Natural killer cell (primary cell): ENCODE measurements around the gene NHERF2. TPM values are rescaled to one million over a fixed set of nuclear protein-coding genes. Genes with fewer than 3 reads are reported as not detected.

Experiments
- ATAC-seq, 3 donors: fragments of 150-1000 bp in 2 of 3; fragments of 200-7000 bp in 1 of 3; cut with Tn5 transposase; 1 replicate in 1 of 3; 2 replicates in 2 of 3; pipeline ENCODE4 v1.10.0; 2021; ENCODE audit warnings: mild to moderate bottlenecking in 2 of 3, moderate library complexity in 2 of 3
- DNase-seq, 2 donors: peaks; one replicate each; pipeline versions ENCODE4 v3.0.0 to v3.0.0-alpha.2; 2013 to 2021; ENCODE audit warnings: mixed read lengths in 1 of 2
- H3K27ac ChIP-seq: one replicate; pipeline ENCODE4 v1.5.1; 2013; ENCODE audit warnings: mild to moderate bottlenecking, low read length
- H3K27me3 ChIP-seq: one replicate; pipeline ENCODE4 v1.6.1; 2013; ENCODE audit warnings: low read length; ENCODE audit not compliant: control insufficient read depth, insufficient read depth
- H3K36me3 ChIP-seq: one replicate; pipeline ENCODE4 v1.6.1; 2013; ENCODE audit warnings: low read length; ENCODE audit not compliant: control insufficient read depth, insufficient read depth
- H3K4me1 ChIP-seq: one replicate; pipeline ENCODE4 v1.6.1; 2013; ENCODE audit warnings: low read length; ENCODE audit not compliant: control insufficient read depth, insufficient read depth
- H3K4me3 ChIP-seq: one replicate; pipeline ENCODE4 v1.5.1; 2013; ENCODE audit warnings: low read length
- H3K9me3 ChIP-seq: one replicate; pipeline ENCODE4 v1.6.1; 2013; ENCODE audit warnings: low read length; ENCODE audit not compliant: control insufficient read depth, insufficient read depth
- H3K27ac Mint-ChIP-seq, 2 donors: one replicate each; pipeline ENCODE4 v1.8.0; 2022; ENCODE audit warnings: mild to moderate bottlenecking in 2 of 2, mixed read lengths in 2 of 2, moderate library complexity in 1 of 2
- H3K27me3 Mint-ChIP-seq, 2 donors: one replicate each; pipeline ENCODE4 v1.8.0; 2022; ENCODE audit warnings: low read depth in 2 of 2, mixed read lengths in 2 of 2
- H3K36me3 Mint-ChIP-seq: one replicate; pipeline ENCODE4 v1.8.0; 2022; ENCODE audit warnings: mixed read lengths
- H3K4me1 Mint-ChIP-seq, 2 donors: one replicate each; pipeline ENCODE4 v1.8.0; 2022; ENCODE audit warnings: mixed read lengths in 2 of 2
- H3K4me3 Mint-ChIP-seq: one replicate; pipeline ENCODE4 v1.8.0; 2022; ENCODE audit warnings: mild to moderate bottlenecking, moderate library complexity, mixed read lengths
- H3K9me3 Mint-ChIP-seq, 2 donors: one replicate each; pipeline ENCODE4 v1.8.0; 2022; ENCODE audit warnings: mixed read lengths in 2 of 2
- WGBS: methylation state at CpG from one replicate; pipeline ENCODE4 v1.1.7; 2013; ENCODE audit warnings: missing lambda C conversion rate; ENCODE audit not compliant: insufficient coverage; 5-methylcytosine and 5-hydroxymethylcytosine counted together
- intact Hi-C: fragments of 100-400 bp; cut with micrococcal nuclease; formaldehyde crosslinking; loops from one replicate; pipeline ENCODE4 v1.14.2; 2022
- total RNA-seq, 4 donors: library from RNA; stranded (reverse); fragments of 120-200 nt in 1 of 4; gene quantifications; one replicate each; pipeline versions ENCODE4 v1.2.3 to v1.2.4, GENCODE V29; 2013 to 2022
- TF ChIP-seq, protein P1 (sequence below): fragments of 200-600 bp; IDR thresholded peaks from one replicate; pipeline ENCODE4 v1.8.0; 2022; ENCODE audit warnings: antibody characterized with exemption

NHERF2 gene
- total RNA-seq, 3 donors from 2014 or later (not counting 1 experiment from before 2014, with no cell fraction given): 4.3 to 7.1 (median 5.6) TPM

GRCh38 chr16:1983544-1984346, 43.0 kb upstream of the NHERF2 start, which contains the start of gene GFER:
Gene GFER (plus strand): TSS chr16:1984193. CDS start chr16:1984219, 26 bp downstream.
- peaks cover 4 to 16% of the 10 kb centered on the region in 2 donors for H3K4me1 Mint-ChIP-seq
- intact Hi-C loops: no loop called here
- H3K27ac ChIP-seq: peak within 1 kb of the TSS; percentile 75
- no peaks in the 10 kb centered on the region for H3K9me3 Mint-ChIP-seq
- TF ChIP-seq, protein P1, sequence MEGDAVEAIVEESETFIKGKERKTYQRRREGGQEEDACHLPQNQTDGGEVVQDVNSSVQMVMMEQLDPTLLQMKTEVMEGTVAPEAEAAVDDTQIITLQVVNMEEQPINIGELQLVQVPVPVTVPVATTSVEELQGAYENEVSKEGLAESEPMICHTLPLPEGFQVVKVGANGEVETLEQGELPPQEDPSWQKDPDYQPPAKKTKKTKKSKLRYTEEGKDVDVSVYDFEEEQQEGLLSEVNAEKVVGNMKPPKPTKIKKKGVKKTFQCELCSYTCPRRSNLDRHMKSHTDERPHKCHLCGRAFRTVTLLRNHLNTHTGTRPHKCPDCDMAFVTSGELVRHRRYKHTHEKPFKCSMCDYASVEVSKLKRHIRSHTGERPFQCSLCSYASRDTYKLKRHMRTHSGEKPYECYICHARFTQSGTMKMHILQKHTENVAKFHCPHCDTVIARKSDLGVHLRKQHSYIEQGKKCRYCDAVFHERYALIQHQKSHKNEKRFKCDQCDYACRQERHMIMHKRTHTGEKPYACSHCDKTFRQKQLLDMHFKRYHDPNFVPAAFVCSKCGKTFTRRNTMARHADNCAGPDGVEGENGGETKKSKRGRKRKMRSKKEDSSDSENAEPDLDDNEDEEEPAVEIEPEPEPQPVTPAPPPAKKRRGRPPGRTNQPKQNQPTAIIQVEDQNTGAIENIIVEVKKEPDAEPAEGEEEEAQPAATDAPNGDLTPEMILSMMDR: peak; percentile 15
- peak; percentile 74 to 78 for DNase-seq
- no peaks in the 10 kb centered on the region for H3K9me3 ChIP-seq
- H3K27ac Mint-ChIP-seq: peak within 1 kb of the TSS; percentile 26 to 72
- under 1% methylated on average over 109 of the region's 109 CpGs for WGBS
- ATAC-seq: peak; percentile 87 to 93 (median 87)
- H3K27me3 ChIP-seq: peaks cover 31% of the 10 kb centered on the region
- peak within 1 kb of the TSS; percentile 86 for H3K4me3 Mint-ChIP-seq
- H3K4me3 ChIP-seq: peak within 1 kb of the TSS; percentile 58
- no peaks in the 10 kb centered on the region for H3K36me3 Mint-ChIP-seq
- H3K36me3 ChIP-seq: peaks cover 10% of the 10 kb centered on the region
- peaks cover 0 to 14% of the 10 kb centered on the region in 2 donors for H3K27me3 Mint-ChIP-seq
- H3K4me1 ChIP-seq: peaks cover 27% of the 10 kb centered on the region

DNA sequence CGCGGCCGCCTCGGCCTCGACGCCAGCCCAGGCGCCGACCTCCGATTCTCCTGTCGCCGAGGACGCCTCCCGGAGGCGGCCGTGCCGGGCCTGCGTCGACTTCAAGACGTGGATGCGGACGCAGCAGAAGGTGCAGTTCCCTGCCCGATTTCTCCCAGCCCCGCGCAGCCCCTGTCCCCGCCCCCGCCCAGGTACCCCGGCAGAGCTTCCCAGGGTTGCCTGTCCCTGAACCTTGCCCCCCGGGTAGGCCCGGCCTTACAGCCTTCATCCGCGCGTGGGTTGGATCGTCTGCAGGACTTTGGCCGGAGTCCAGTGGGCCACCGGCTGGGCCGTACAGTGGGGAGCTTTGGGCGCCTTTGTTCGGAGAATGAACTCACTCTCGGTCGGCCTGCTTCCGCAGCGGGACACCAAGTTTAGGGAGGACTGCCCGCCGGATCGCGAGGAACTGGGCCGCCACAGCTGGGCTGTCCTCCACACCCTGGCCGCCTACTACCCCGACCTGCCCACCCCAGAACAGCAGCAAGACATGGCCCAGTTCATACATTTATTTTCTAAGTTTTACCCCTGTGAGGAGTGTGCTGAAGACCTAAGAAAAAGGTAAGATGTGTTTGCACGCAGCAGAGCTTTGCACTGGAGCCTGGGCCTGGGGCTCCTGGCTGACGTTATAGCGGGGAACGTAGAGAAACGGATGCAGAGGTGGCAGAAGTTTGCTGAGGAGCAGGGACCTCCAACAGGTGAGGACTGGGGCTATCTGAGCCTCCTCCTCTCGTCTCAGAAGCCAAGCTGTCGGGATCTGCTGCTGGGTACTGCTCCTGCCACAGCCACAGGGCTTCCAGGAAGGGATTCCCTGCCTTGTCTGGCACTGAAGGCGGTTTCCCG, 42.1 kb upstream of the NHERF2 start:
- Histone ChIP-seq H3K9me3 (no peaks in the 10 kb centered on the region), H3K36me3 (peaks cover 10% of the 10 kb centered on the region), H3K27ac (peak overlapping the region; percentile 35), H3K4me1 (peaks cover 32% of the 10 kb centered on the region), H3K4me3 (peak overlapping the region; percentile 54), H3K27me3 (peaks cover 29% of the 10 kb centered on the region)
- Mint-ChIP-seq H3K27me3 (peaks cover 0 to 14% of the 10 kb centered on the region in 2 donors), H3K36me3 (no peaks in the 10 kb centered on the region), H3K9me3 (no peaks in the 10 kb centered on the region), H3K4me1 (peaks cover 4 to 22% of the 10 kb centered on the region in 2 donors), H3K4me3 (peak overlapping the region; percentile 86), H3K27ac (peak overlapping the region in 1 of 2 donors; percentile 72)
- DNase-seq: no peak
- intact Hi-C loops: no loop called here
- peak; percentile 11 to 30 (median 22) for ATAC-seq
- WGBS: 15% methylated on average over 58 of the region's 58 CpGs
- TF ChIP-seq, protein P1: no peak

DNA sequence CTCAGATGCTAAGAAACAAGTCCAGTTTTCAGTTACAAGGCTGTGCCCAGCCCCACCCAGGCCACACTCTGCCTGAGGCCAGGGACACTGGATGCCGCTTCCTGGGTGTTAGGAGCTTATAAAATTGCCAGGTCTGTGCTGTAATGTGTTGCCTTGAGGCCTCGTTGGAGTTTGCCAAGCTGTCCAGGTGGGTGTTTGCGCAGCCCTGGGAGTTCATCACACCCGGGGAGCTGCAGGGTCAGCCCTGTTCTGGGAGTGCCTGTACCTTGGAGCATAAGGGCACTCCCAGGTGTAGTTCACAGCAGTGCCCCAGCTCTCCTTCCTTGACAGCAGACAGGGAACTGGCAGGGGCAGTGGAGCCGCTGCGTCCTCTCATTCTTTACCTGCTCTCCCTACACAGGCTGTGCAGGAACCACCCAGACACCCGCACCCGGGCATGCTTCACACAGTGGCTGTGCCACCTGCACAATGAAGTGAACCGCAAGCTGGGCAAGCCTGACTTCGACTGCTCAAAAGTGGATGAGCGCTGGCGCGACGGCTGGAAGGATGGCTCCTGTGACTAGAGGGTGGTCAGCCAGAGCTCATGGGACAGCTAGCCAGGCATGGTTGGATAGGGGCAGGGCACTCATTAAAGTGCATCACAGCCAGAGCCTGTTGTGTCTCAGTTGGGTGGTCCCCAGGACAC, 41.1 kb upstream of the NHERF2 start:
- Histone ChIP-seq H3K9me3 (no peaks in the 10 kb centered on the region), H3K27ac (no peak overlapping the region), H3K4me3 (no peak overlapping the region), H3K36me3 (peaks cover 10% of the 10 kb centered on the region), H3K4me1 (peaks cover 34% of the 10 kb centered on the region), H3K27me3 (peaks cover 24% of the 10 kb centered on the region)
- peak overlapping the region; percentile 55 for H3K4me3 Mint-ChIP-seq
- ATAC-seq: no peak
- H3K27ac Mint-ChIP-seq: no peak overlapping the region
- WGBS: 97% methylated on average over 14 of the region's 14 CpGs
- no peaks in the 10 kb centered on the region for H3K9me3 Mint-ChIP-seq
- intact Hi-C loops: no loop called here
- no peaks in the 10 kb centered on the region for H3K36me3 Mint-ChIP-seq
- peaks cover 4 to 26% of the 10 kb centered on the region in 2 donors for H3K4me1 Mint-ChIP-seq
- peaks cover 0 to 14% of the 10 kb centered on the region in 2 donors for H3K27me3 Mint-ChIP-seq
- TF ChIP-seq, protein P1: no peak
- no peak for DNase-seq
